Esophagus squamous epithelium (tissue), 4 donors: Measurements from ENCODE around the gene LRP1B.

Source experiments
- POLR2A ChIP-seq, 4 donors: fragments of 450-650 bp; IDR thresholded peaks; one replicate each; pipeline ENCODE4 v1.6.1; 2017; ENCODE audit warnings: antibody characterized with exemption in 4 of 4, mild to moderate bottlenecking in 4 of 4, moderate library complexity in 3 of 4
- TF ChIP-seq, protein P1 (sequence below), 6 experiments: fragments of 450-650 bp in 4 of 6; fragments of 200-600 bp in 2 of 6; sonication (generic) in 2 of 6; IDR thresholded peaks; one replicate each; pipeline ENCODE4 v1.5.1; 2016 to 2019; ENCODE audit warnings: antibody characterized with exemption in 6 of 6, mild to moderate bottlenecking in 4 of 6, moderate library complexity in 4 of 6

GRCh38 chr2:140892911-140893637 lies 1237.7 kb downstream of the LRP1B start:
- TF ChIP-seq POLR2A (IDR thresholded peaks at IDR 0.05) = no peak
- TF ChIP-seq, protein P1, sequence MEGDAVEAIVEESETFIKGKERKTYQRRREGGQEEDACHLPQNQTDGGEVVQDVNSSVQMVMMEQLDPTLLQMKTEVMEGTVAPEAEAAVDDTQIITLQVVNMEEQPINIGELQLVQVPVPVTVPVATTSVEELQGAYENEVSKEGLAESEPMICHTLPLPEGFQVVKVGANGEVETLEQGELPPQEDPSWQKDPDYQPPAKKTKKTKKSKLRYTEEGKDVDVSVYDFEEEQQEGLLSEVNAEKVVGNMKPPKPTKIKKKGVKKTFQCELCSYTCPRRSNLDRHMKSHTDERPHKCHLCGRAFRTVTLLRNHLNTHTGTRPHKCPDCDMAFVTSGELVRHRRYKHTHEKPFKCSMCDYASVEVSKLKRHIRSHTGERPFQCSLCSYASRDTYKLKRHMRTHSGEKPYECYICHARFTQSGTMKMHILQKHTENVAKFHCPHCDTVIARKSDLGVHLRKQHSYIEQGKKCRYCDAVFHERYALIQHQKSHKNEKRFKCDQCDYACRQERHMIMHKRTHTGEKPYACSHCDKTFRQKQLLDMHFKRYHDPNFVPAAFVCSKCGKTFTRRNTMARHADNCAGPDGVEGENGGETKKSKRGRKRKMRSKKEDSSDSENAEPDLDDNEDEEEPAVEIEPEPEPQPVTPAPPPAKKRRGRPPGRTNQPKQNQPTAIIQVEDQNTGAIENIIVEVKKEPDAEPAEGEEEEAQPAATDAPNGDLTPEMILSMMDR (IDR thresholded peaks at IDR 0.05) = no peak
